GM12865 (cell line): ENCODE data around the gene PCDHA10.

Source experiments
- DNase-seq: peaks from one replicate; pipeline ENCODE4 v3.0.0; 2010; ENCODE audit warnings: low read depth
- H3K4me3 ChIP-seq: 2 replicates; pipeline ENCODE4 v1.5.1; 2011; ENCODE audit warnings: mild to moderate bottlenecking, low read depth, low read length, control low read depth
- CTCF ChIP-seq: IDR thresholded peaks from 2 replicates; pipeline ENCODE4 v1.5.1; 2011; ENCODE audit warnings: low read length, control low read depth, low read depth, inconsistent platforms; ENCODE audit not compliant: insufficient read depth; ENCODE audit errors: missing control alignments

PCDHA10 gene

DNA sequence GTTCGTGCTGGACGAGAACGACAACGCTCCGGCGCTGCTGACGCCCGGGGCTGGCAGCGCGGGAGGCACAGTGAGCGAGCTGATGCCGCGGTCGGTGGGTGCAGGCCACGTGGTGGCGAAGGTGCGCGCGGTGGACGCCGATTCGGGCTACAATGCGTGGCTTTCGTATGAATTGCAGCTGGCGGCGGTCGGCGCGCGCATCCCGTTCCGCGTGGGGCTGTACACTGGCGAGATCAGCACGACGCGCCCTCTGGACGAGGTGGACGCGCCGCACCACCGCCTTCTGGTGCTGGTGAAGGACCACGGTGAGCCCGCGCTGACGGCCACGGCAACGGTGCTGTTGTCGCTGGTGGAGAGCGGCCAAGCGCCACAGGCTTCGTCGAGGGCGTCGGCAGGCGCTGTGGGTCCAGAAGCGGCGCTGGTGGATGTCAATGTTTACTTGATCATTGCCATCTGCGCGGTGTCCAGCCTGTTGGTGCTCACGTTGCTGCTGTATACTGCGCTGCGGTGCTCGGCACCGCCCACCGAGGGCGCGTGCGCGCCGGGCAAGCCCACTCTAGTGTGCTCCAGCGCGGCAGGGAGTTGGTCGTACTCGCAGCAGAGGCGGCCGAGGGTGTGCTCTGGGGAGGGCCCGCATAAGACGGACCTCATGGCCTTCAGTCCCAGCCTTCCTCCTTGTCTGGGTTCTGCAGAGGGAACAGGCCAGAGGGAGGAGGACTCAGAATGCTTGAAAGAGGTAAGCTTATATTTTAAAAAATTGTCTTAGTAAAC lies 28.4 kb downstream of the PCDHA10 start:
- no peak overlapping the region for H3K4me3 ChIP-seq

GRCh38 chr5:140916325-140916724 lies 60.6 kb downstream of the PCDHA10 start:
- H3K4me3 ChIP-seq, result no peak overlapping the region
- no peak for DNase-seq
- no peak for TF ChIP-seq CTCF

More for the DNA sequence above, 28.4 kb downstream of the PCDHA10 start:
- no peak for TF ChIP-seq CTCF
- no peak for DNase-seq
